Measurements from ENCODE around the gene RAB44. TPM values are rescaled to one million over a fixed set of nuclear protein-coding genes. Genes with fewer than 3 reads are reported as not detected.

RAB44 gene
- polyA plus RNA-seq, 1 experiment = not detected

DNA sequence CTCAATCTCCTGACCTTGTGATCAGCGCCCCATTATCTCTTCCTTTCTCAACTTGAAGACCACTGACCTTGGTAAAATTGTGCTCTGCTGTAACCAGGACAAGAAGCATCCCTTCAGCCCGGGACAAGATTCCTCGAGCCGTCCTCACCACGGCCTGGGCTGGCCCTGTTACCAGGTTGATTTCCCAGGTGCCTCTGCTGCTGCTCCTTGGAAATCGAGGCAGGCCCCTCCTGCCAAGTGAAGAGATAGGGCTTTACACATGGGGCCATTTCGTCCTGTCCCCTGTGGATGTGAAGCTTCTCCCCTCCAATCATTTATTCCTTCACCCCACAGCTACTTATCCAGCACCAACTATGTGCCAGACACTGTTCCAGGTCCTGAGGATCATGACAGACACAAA is 21.5 kb downstream of the RAB44 start:
- no peak for DNase-seq (ENCODE audit: low read depth, low spot score)
- Histone ChIP-seq H3K9me3 (ENCODE audit: control insufficient read depth, insufficient read depth, low read length) (no peaks in the 10 kb centered on the region; the same call in 1 of the 2 replicates), H3K27me3 (ENCODE audit: control insufficient read depth, insufficient read depth, low read length) (peaks cover 37% of the 10 kb centered on the region), H3K27ac (ENCODE audit: low read depth, low read length) (no peak overlapping the region), H3K4me3 (ENCODE audit: low read depth, low read length) (no peak overlapping the region)
- TF ChIP-seq, protein P1, sequence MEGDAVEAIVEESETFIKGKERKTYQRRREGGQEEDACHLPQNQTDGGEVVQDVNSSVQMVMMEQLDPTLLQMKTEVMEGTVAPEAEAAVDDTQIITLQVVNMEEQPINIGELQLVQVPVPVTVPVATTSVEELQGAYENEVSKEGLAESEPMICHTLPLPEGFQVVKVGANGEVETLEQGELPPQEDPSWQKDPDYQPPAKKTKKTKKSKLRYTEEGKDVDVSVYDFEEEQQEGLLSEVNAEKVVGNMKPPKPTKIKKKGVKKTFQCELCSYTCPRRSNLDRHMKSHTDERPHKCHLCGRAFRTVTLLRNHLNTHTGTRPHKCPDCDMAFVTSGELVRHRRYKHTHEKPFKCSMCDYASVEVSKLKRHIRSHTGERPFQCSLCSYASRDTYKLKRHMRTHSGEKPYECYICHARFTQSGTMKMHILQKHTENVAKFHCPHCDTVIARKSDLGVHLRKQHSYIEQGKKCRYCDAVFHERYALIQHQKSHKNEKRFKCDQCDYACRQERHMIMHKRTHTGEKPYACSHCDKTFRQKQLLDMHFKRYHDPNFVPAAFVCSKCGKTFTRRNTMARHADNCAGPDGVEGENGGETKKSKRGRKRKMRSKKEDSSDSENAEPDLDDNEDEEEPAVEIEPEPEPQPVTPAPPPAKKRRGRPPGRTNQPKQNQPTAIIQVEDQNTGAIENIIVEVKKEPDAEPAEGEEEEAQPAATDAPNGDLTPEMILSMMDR (IDR thresholded peaks at IDR 0.05; ENCODE audit: low read depth, low read length) = no peak
- CTCF ChIA-PET = interaction anchor here (2.5 kb wide), 1 partner anchor 104 kb away, joined by 10 read pairs; no protein-coding TSS in a partner anchor
- POLR2A ChIA-PET = interaction anchor here (0.7 kb wide), 1 partner anchor 806 kb away, joined by 3 read pairs; no protein-coding TSS in a partner anchor

DNA sequence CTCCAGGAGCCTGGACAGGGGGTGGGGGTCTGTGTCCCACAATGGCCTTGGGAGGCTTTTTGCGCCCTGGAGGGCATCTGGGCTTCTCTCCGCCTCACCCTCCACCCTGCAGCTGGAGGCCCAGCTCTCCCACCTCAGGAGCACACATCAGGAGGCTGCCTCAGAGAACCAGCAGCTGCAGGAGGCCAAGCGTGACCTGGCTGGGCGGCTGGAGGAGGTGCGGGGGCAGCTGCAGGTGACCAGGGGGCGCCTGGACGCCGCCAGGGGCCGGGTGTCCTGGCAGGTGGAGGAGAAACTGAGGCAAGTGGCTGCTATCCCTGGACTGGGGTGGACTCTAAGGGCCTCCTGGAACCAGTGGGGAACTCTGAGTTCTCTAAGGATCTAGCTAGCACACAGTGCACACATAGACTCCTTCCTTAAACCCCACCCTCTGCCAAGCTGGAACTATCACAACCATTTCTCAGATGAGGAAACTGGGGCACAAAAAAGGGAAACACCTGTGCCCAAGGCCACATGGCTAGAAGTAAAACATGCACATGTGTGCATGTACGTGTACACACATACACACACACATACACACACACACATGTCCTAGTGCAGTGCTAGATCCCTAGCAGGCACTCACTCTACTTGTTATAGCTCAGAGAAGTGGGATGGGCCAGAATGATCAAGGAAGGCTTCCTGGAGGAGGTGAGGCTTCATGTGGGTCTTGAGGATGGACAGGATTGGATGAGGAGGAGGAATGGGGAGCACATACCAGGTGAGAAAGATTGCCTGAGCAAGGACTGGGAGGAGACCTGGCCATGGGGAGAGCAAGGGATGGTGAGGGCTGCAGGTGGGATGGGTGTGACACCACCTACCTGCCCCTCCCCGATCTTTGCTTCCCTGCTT is 22.9 kb downstream of the RAB44 start:
- ChIA-PET CTCF (interaction anchor here (0.7 to 2.5 kb wide), 3 partner anchors 39 to 105 kb away, joined by 3 to 10 read pairs (median 5); no protein-coding TSS in a partner anchor), POLR2A (no interaction called here)
- TF ChIP-seq, protein P1 (IDR thresholded peaks at IDR 0.05; ENCODE audit: low read depth, low read length) = no peak

DNA sequence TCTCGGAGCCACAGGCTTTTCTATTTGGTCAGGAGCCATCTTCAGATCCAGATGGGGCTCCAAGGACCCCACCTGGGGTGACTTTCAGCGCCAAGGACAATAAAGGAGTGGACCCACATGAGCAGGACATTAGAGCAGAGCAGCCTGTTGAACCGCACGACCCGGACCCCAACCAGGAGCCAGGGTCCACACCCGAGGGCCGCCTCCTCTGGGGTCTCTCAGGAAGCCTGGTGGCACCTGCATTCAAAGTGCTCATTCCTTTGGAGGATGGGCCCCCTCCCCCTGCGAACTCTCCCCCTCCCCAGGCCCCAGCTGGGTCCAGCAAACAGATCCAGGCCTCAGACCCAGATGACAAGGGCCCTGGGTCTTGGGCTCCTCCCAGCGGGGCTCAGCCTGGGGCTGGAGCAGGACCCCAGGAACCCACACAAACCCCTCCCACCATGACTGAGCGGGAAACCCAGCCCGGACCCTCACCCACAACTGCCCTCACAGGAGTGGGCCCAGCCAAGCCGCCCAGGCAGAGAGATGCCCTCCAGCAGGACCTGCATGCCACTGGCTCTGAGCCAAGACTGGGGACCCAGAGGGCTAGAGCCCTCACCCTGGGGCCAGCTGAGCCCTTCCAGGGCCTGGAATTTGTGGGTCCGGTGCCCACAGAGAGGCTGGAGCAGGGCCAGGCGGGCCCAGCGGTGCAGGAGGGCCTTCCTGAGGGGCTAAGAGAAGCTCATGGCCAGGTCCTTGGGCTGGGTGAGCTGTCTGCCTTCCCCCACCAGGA is 23.9 kb downstream of the RAB44 start:
- CTCF ChIA-PET = interaction anchor here (2.5 to 6.7 kb wide), 2 partner anchors 106 kb away, joined by 10 to 70 read pairs; no protein-coding TSS in a partner anchor
- POLR2A ChIA-PET = interaction anchor here (0.6 kb wide), 1 partner anchor 132 kb away, joined by 3 read pairs; no protein-coding TSS in a partner anchor
- no peak for DNase-seq (ENCODE audit: low read depth, low spot score)
- Histone ChIP-seq H3K27ac (ENCODE audit: low read depth, low read length) (no peak overlapping the region), H3K4me3 (ENCODE audit: low read depth, low read length) (no peak overlapping the region), H3K27me3 (ENCODE audit: control insufficient read depth, insufficient read depth, low read length) (peaks cover 24% of the 10 kb centered on the region), H3K9me3 (ENCODE audit: control insufficient read depth, insufficient read depth, low read length) (no peaks in the 10 kb centered on the region; the same call in 1 of the 2 replicates)
- TF ChIP-seq, protein P1 (IDR thresholded peaks at IDR 0.05; ENCODE audit: low read depth, low read length) = no peak

More for the DNA sequence above, 22.9 kb downstream of the RAB44 start:
- DNase-seq (ENCODE audit: low read depth, low spot score) = no peak
- no peak overlapping the region for H3K27ac ChIP-seq (ENCODE audit: low read depth, low read length)
- H3K27me3 ChIP-seq (ENCODE audit: control insufficient read depth, insufficient read depth, low read length) = peaks cover 30% of the 10 kb centered on the region
- no peak overlapping the region for H3K4me3 ChIP-seq (ENCODE audit: low read depth, low read length)
- H3K9me3 ChIP-seq (ENCODE audit: control insufficient read depth, insufficient read depth, low read length) = no peaks in the 10 kb centered on the region; the same call in 1 of the 2 replicates

DNA sequence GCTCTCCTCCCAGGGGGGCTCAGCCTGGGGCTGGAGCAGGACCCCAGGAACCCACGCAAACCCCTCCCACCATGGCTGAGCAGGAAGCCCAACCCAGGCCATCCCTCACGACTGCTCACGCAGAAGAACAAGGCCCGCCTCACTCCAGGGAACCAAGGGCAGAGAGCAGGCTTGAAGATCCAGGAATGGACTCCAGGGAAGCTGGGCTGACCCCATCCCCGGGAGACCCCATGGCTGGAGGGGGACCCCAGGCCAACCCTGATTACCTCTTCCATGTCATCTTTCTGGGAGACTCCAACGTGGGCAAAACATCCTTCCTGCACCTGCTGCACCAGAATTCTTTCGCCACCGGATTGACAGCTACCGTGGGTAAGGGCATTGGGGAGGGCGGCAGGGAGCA is 24.7 kb downstream of the RAB44 start:
- Histone ChIP-seq H3K4me3 (ENCODE audit: low read depth, low read length) (no peak overlapping the region), H3K9me3 (ENCODE audit: control insufficient read depth, insufficient read depth, low read length) (no peaks in the 10 kb centered on the region; the same call in 1 of the 2 replicates), H3K27me3 (ENCODE audit: control insufficient read depth, insufficient read depth, low read length) (peaks cover 17% of the 10 kb centered on the region), H3K27ac (ENCODE audit: low read depth, low read length) (no peak overlapping the region)
- no peak for DNase-seq (ENCODE audit: low read depth, low spot score)
- TF ChIP-seq, protein P1 (IDR thresholded peaks at IDR 0.05; ENCODE audit: low read depth, low read length) = no peak
- POLR2A ChIA-PET = interaction anchor here (0.6 kb wide), 1 partner anchor 131 kb away, joined by 3 read pairs; no protein-coding TSS in a partner anchor
- CTCF ChIA-PET = interaction anchor here (0.8 to 6.7 kb wide), 3 partner anchors 15 to 107 kb away, joined by 3 to 70 read pairs (median 4); no protein-coding TSS in a partner anchor
